ENCODE data around the gene AGPAT1.

The AGPAT1 gene

DNA sequence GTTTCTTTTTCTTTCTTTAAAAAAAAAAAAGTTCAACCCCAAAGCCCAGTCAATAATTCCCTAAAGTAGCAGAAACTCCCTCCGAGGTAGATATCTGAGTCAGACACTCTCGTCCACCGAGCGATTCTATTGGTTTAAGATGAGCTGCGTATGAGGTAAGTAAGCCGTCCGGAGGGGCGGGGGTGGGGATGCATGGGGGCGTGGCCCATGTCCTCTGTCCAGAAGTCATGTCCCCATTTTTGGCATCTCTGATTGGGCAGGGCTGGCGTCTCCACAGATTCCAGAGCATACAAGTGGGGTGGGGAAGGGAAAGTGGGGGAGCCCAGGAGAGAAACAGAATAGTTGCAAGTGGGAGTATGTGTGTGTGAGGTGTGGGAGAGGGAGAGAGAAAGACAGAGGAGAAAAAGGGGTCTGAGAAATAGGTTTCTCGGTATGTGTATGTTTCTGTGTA lies 9.8 kb upstream of the AGPAT1 start:
- peak; percentile 90 for DNase-seq

DNA sequence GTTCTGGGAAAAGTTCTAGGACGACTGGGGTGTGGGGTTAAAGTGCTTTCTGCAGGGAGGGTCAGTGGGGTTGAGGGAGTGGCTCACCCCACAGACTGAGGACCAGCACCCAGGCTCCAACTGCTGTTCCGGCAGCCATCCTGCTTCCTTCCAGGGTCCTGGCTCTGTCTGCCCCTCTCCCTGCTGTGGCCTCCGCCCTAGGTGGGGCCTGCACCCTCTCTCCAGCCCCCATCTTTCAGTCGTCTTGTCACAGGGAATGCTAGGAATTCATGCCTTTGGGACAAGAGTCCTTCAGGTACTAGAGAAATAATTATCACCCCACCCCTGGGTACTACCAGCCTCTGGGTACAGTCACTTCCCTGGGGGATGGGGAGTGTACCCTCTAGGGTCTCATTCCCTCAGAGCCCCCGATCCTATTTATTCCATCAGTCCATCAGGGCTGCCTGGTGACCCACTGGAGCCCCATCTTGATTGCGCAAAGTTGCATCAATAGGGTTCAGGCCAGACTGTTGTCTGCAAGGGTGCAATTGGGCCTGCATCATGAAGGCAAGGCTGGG lies 8.3 kb upstream of the AGPAT1 start, which contains the start of gene AGER:
Gene AGER, minus strand, starts transcription at position 170 of the 557 bp plus-strand sequence. Its CDS starts 31 bp downstream, at position 139.
- DNase-seq: no peak

DNA sequence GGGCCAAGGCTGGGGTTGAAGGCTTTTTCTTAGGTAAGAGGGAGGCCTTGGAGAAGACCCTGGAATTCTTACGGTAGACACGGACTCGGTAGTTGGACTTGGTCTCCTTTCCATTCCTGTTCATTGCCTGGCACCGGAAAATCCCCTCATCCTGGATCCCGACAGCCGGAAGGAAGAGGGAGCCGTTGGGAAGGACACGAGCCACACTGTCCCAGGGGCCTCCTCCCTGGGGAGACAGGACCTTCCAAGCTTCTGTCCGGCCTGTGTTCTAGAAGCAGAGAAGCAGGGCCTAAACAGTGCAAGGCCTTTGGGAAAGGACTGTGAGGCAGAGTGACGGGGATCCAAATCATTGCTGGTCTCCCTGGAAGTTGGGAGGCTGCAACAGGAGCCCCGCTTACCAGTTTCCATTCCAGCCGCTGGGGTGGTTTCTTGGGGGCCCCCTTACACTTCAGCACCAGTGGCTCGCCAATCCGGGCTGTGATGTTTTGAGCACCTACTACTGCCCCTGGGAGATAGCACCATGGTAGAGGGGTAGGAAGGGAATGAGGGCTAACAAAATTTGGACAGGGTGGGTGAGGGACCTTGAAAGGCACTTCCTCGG lies 7.7 kb upstream of the AGPAT1 start:
- DNase-seq: no peak

DNA sequence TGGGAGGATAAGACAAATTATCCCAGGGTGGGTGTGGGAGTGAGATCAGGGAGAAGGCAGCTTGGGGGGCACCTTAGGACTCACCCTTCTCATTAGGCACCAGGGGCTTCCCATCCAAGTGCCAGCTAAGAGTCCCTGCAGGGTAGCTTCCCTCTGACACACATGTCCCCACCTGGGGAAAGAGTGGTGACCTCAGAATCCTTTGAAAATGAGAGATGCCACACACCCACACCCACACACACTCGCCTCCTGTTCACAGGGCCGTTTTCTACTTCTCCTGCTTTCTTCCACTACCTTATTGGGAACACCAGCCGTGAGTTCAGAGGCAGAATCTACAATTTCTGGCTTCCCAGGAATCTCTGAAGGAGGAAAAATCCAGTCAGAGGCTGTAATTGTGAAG lies 7.1 kb upstream of the AGPAT1 start:
- DNase-seq: no peak

DNA sequence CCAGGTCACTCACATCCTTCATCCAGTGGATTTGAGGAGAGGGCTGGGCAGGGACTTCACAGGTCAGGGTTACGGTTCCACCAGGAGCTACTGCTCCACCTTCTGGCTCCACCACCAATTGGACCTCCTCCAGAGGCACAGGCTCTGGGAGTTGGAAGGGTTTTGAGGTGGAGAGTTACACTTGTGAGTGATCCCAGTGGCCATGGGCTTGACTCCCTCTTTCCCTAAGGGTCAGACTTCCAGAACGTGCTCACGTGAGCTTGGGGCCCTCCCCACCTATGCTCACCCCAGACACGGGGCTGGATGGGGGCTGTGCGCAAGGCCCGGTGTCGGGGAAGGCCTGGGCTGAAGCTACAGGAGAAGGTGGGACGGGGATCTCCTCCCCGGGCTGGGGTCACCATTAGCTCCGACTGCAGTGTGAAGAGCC lies 6.7 kb upstream of the AGPAT1 start:
- no peak for DNase-seq

DNA sequence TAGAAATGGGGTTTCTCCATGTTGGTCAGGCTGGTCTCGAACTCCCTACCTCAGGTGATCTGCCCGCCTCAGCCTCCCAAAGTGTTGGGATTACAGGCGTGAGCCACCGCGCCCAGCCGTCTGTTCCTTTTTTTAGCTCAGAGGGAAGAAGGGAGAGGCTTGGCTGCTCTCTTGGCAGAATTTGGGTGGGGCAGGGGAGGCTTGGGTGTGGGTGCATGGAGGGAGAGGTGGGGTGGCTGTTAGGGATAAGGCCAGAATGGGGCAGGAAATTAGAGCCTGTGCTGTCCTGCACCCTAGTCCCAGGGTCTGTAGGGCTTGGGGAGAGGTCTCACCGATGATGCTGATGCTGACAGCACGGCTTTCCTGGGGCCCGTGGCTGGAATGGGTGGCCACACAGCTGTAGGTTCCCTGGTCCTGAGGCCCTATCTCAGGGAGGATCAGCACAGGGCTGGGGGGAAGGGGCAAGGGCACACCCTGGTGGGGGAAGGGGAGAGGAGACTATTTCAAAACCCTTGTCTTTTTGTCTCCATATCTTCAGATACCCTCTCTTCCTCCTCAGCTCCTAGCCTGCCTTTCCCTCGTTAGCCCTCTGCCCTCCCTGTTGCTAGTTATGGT lies 6.1 kb upstream of the AGPAT1 start:
- DNase-seq: no peak

DNA sequence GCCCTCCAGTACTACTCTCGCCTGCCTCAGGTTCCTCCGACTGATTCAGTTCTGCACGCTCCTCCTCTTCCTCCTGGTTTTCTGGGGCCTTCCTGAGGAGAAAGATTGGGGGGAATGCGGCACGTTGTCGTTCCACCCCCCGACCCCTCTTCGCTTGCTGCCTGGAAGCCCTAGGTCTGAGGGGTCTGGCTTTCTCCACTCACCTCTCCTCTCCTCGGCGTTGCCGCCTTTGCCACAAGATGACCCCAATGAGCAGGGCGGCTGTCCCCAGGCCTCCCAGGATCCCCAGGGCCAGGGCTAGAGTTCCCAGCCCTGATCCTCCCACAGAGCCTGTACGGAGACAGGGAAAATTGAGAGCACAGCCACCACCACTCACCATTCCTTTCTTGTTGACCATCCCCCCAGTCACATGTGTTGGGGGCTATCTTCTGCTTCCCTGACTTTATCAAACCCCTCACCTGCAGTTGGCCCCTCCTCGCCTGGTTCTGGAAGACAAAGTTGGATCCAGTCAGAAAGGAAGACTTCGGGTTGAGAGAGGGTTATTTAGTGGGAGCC lies 5.3 kb upstream of the AGPAT1 start:
- DNase-seq: no peak

DNA sequence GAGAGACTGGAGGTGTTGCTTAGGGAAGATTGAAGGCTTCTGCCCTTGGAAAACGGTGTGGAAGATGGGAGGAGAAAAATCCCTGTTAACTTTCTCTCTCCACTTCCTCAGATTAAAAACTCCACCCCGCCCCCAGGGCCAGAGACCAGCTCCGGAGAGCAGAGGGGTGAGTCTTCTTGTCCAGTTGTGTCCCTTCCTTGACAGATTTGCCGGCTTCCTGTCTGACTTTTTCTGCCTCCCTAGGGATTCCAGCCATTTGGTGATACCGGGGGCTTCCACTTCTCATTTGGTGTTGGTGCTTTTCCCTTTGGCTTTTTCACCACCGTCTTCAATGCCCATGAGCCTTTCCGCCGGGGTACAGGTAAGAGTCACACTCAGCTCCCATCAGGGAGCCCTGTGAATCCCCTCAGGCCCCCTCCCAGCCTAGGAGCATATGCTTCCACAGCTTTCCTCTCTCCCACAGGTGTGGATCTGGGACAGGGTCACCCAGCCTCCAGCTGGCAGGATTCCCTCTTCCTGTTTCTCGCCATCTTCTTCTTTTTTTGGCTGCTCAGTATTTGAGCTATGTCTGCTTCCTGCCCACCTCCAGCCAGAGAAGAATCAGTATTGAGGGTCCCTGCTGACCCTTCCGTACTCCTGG lies 4.0 kb upstream of the AGPAT1 start:
- no peak for DNase-seq

DNA sequence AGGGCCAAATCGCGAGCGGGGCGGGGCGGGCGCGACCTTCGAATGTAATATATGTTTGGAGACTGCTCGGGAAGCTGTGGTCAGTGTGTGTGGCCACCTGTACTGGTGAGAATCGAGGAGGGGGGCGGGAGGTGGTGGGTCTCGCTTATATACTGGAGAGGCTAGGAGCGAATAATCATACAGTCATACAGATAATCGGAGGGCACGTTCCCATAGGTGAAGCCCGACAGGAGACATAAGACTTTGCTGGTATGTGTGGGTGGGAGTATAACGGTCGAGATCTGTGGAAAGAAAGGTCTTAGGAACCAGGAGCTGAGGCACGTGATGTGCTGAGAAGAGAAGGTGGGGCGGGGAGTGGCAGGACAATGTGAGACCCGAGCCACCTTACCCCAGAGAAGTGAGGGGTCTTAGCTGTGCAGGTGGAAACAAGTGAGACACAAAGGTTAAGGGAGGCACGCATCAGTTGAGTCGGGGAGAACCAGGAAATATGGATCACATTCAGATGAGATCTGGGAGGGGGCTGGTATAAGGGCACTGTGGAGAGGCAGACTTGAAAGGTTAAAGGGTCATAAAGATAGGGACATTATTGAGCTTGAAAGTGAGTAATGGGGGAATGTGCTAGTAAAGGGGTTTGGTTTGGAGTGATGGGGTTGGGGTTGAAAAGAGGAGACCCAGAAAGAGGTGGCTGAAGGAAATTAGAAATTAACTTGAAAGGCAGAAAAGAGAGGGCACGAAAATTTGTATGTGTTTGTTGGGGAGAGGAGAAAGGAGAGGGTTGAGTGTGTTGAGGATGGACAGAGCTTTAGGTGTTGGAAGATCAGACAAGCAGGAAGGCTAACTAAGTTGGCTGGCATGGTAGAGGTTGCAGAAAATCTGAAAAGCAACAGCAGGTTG lies 2.9 kb upstream of the AGPAT1 start:
- no peak for DNase-seq

DNA sequence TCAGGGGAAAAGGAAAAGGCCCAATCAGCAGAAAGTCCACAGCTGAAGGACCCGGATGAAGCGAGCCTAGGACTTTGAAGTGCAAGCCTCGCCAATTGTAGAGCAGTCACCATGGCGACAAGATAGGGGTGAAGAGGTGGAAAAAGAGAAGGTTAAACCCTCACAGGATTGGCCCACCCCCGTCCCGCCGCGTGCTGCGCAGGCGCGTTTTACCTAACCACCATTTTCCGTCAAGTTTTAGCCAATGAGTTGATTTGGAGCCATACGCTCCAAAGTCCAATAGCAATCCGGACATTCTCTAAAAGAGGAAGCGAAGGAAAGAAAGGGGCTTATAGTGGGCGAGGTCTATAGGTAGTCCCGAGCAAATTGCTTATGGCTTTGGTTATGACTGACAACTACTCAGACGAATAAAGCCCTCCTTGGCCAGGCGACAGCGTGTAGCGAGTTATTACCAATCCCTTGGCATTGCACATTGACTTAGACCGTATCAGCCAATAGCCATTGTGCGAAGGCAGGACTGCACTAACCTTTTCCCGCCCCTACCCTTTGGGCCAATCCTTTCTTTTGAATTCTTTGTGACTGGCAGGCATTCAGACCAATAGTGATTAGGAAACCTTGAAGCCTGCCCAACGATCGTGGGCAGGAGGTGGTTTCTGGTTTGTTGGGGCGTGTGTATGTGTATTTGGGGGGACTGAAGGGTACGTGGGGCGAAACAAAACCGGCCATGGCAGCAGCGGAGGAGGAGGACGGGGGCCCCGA lies 2.1 kb upstream of the AGPAT1 start, which contains the start of gene RNF5:
Gene RNF5, plus strand, starts transcription at position 618 of the 759 bp plus-strand sequence. Its CDS starts 107 bp downstream, at position 725.
- DNase-seq: peak; percentile 100

DNA sequence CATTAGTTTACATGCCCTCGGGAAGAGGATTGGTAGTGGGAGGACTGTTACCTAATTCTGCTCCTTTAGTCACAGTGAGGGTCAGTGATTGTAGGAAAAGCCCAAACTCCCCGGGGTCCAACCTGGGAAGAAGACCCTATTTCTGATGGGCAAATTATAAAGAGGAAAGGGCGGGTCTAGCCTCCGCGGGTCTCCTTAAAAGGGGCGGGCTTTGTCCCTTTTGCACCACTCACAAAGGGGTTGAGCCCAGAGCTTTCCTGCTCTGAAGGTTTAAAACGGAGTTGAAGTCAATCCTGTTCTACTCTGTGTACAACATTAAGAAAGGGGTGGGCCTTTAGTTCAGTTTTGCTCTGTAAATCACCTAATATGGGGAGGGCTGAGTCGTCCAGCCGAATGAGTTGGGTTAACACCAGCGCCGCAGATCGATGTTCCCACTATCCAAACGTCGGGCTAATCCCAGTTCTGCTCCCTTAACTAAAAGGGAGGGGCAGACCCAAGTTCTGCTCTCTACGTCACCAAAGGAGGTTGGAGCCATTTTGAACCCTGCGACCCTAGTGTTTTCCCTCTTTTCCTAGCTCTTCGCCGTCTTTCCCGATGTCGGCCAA lies 1.4 kb upstream of the AGPAT1 start:
- no peak for DNase-seq

DNA sequence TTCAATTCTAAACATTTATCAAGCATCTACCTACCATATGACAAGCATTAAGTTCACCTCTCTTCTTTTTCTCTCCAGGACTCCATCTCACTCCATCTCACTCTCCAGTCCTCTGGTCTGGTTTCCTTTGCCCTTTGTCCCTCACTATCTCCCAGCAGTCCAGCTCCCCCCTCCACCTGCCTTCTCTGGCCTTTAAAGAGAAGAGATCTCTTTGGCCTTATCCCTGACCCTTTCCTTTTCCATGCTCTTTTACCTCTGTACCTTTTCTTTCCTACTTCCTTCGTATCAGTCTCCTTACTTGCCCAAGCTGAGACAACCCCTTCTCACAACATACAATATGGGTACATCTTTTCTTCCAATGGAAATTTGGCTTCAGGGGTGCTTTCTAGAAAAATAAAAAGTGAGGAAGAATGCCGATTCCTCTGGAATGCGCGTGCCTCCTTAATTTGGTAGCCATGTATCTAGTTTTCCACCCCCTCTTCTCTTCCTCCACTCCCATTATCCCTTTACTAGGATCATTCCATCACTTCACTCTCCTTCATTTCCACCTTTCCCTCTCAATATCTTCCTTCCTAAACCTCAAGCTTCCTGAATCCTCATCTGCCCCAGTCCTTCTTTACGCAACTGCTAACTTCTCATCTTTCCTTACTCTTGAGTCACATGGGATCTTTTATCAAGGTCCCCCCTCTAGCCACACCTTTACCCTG lies 745 bp upstream of the AGPAT1 start:
- no peak for DNase-seq

DNA sequence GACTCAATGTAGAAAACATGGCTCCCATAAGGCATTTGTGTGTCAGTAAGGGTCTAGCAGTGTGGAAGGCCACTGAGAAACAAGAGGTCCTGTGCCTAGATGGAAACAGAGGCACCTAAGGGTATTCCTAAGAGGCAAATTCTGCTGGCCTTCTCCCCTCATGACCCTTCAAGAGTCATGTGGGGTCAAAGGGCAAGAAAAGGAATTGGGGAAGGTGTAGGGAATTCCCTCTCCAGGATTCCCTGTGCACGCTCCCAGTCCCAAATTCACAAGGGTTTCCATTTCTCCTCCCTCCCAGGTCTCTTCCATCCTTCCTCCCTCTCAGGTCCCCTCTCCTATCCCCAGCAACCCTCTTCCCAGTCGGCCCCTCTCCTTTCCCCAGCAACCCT lies 568 bp downstream of the AGPAT1 start:
- no peak for DNase-seq

DNA sequence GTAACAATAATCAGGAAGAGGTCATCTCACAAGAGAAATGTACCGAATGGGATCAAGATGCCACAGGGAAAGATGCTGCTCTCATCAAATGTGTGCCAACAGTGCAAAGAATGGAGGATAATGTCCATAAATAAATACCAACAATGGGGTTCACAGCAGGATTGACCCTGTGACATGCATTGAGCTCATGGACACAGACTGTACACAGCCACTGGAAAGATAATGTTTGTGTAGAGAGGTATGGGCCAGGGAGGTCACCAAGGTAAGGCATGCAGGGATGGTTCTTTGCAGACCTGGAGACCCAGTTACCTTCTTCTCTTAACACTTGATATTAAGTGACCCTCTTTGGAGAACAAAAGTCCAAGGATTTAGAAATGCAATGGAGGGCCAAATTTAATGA lies 1.5 kb downstream of the AGPAT1 start:
- DNase-seq: no peak

DNA sequence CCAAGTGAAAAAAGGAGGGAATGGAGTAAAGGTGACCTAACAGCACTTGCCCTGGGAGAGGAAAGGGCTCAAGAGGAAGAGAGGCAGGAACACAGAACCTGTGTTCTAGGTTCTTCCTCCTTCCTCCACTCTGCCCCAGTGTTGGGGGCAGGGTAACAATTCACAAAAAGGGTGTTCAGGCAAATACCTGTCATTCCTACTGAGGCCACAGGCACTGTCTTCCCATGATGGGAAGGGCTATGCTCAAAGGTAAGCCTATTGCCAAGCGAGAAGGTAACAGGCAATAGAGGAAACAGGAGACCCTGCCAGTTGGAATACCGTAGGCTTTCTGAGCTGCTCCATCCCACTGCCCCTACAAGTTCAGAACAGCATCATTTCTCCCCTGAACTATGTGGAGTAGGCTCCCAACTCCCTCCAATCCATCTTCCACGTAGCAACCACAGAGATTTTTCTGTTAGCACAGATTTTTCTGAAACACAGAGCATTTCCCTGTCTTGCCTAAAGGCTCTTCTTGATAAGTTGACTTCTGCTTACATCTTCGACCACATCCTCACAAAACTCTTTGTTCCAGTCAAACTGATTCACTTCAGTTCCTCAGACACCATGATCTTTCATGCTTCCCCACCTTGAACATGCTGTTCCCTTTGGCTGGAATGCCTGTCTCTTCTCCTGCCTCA lies 2.7 kb downstream of the AGPAT1 start:
- DNase-seq: no peak

DNA sequence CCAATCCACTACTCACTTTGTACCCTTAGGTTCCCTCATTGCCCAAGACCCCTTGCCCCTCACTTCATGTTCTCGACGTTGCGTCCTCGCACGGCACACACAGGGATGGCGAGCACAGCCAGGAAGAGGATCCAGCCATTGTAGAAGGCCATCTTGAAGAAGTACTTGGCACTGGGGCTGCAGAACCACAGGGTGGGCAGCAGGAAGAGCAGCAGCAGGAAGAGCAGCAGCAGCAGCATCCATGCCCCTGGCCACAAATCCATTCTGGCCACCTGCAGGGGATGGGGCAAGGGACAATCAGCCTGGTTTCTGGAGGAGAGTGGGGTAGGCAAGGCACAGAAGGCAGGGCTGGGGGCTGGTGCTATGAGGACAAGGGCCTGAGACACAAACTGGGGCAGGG lies 4.7 kb downstream of the AGPAT1 start:
- no peak for DNase-seq

DNA sequence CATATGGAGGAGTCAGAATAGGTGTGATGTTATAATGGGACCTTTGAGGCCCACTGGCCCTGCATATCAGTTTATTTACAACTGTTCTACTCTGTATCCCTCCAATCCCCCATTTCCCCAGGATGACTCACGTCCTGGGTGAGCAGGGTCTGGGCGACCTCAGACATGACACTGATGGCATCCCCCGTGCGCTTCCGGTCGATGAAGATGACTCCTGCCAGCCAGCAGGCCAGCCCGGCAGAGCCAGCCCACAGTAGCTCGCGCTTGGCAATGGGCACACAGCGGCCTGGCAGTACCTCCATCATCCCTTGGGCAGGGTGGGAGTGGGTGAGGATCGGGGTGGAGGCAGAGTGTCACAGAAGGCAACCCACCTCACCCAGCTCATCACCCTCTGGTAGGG lies 5.6 kb downstream of the AGPAT1 start:
- DNase-seq: no peak

DNA sequence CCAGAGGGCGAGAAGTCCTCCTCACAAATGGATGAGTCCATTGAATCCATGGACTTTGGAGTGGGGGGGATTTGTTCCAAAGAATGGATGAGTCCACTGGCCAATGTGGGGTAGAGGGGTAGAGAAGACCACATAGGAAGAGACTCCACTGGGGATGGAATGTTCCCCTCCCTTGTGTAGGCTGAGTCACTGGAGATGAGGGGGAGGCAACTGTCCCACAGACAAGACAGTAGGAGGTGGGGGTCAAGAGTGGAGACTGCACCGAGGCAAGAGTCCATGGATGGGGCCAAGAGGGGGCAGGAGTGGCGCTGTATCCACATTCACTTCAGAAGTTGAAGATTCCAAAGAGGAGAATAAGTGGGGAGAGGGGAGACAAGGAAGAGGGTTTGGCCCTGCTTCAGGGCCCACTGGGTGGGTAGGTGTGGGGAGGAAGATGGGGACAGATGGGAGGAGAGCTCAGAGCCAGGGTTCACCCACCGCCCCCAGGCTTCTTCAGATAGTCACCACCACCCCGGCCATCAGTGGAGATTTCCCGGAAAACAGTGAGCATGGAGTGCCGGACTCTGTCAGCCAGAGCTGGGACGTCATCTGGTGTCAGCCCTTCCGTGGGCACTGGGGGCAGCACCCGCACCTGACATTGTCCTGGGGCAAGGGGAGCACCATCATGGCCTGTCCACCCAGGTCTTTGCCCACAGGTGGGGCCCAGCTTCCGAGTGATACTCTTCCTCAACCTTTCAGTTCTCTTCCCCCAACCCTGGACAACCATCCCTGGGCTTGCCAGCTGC lies 6.9 kb downstream of the AGPAT1 start:
- DNase-seq: peak; percentile 64

DNA sequence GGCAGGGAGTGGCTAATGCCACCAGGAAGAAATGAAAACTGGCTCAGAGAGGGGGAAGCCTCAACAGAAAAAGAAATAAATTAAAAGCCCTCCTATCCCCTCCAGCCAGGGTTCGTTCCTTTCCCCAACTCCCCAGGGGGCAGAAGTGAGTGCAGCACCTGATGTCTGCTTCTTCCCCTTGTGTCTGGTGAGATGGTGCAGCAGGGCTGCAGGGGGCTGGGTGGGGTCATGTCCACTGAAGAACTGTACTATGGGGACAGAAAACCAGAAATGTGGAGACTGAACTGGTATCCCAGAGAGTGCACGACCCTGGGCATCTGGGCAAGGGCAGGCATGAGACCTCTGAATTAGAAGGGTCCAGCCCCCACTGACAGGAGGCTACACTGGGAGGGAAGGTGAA lies 7.5 kb downstream of the AGPAT1 start:
- DNase-seq: no peak
